Mesendoderm (in vitro differentiated cells): Measurements from ENCODE around the gene CRPPA.

Experiments
- DNase-seq: peaks from one replicate; pipeline ENCODE4 v3.0.0; 2013
- H2AK5ac ChIP-seq: 2 replicates; pipeline ENCODE4 v1.6.1; 2013; ENCODE audit warnings: low read length, inconsistent platforms
- H2BK120ac ChIP-seq: 2 replicates; pipeline ENCODE4 v1.6.1; 2013; ENCODE audit warnings: low read depth, mild to moderate bottlenecking, low read length, moderate library complexity, mixed read lengths
- H2BK15ac ChIP-seq: replicated peaks from 2 replicates; pipeline ENCODE4 v1.6.1; 2013; ENCODE audit warnings: low read depth, mild to moderate bottlenecking, moderate library complexity
- H2BK5ac ChIP-seq: 2 replicates; pipeline ENCODE4 v1.6.1; 2013; ENCODE audit warnings: low read length, inconsistent platforms
- H3K18ac ChIP-seq: 2 replicates; pipeline ENCODE4 v1.6.1; 2013; ENCODE audit warnings: mild to moderate bottlenecking, low read length, mixed read lengths
- H3K23ac ChIP-seq: one replicate; pipeline ENCODE4 v1.6.1; 2013; ENCODE audit warnings: low read length
- H3K27ac ChIP-seq: 2 replicates; pipeline ENCODE4 v1.5.1; 2013; ENCODE audit warnings: low read depth, mild to moderate bottlenecking, inconsistent platforms, low read length, moderate library complexity
- H3K27me3 ChIP-seq: 2 replicates; pipeline ENCODE4 v1.6.1; 2013; ENCODE audit warnings: low read length, control low read depth, mild to moderate bottlenecking, inconsistent platforms; ENCODE audit not compliant: insufficient read depth, poor library complexity
- H3K36me3 ChIP-seq: 2 replicates; pipeline ENCODE4 v1.6.1; 2013; ENCODE audit warnings: low read length, inconsistent platforms; ENCODE audit not compliant: control insufficient read depth, insufficient read depth
- H3K4ac ChIP-seq: one replicate; pipeline ENCODE4 v1.6.1; 2013; ENCODE audit warnings: low read depth, mild to moderate bottlenecking, low read length, moderate library complexity
- H3K4me1 ChIP-seq: 2 replicates; pipeline ENCODE4 v1.6.1; 2013; ENCODE audit warnings: low read depth, low read length, inconsistent platforms; ENCODE audit not compliant: control insufficient read depth
- H3K4me2 ChIP-seq: 2 replicates; pipeline ENCODE4 v1.6.1; 2013; ENCODE audit warnings: low read length
- H3K4me3 ChIP-seq: 2 replicates; pipeline ENCODE4 v1.5.1; 2013; ENCODE audit warnings: mild to moderate bottlenecking, low read length
- H3K56ac ChIP-seq: one replicate; pipeline ENCODE4 v1.6.1; 2013; ENCODE audit warnings: low read length
- H3K79me1 ChIP-seq: 2 replicates; pipeline ENCODE4 v1.6.1; 2013; ENCODE audit warnings: low read length, inconsistent platforms
- H3K79me2 ChIP-seq: 2 replicates; pipeline ENCODE4 v1.6.1; 2013; ENCODE audit warnings: mild to moderate bottlenecking, low read length; ENCODE audit not compliant: control insufficient read depth, insufficient read depth
- H3K9ac ChIP-seq: 2 replicates; pipeline ENCODE4 v1.6.1; 2013; ENCODE audit warnings: low read length, inconsistent platforms
- H4K5ac ChIP-seq: one replicate; pipeline ENCODE4 v1.6.1; 2013; ENCODE audit warnings: low read length
- H4K8ac ChIP-seq: one replicate; pipeline ENCODE4 v1.6.1; 2013; ENCODE audit warnings: low read depth, mild to moderate bottlenecking, control low read depth, low read length, moderate library complexity
- WGBS: extraction: QIAGEN DNeasy Blood & Tissue Kit; methylation state at CpG from one replicate; pipeline ENCODE4 v1.1.7; 2013; ENCODE audit warnings: low lambda C conversion rate, missing lambda C conversion rate; ENCODE audit not compliant: insufficient coverage; ENCODE audit errors: extremely low coverage; 5-methylcytosine and 5-hydroxymethylcytosine counted together

Gene CRPPA

GRCh38 chr7:16416289-16417282 lies 4.8 kb downstream of the CRPPA start:
- Histone ChIP-seq H3K4me1 (peaks cover under 1% of the 10 kb centered on the region), H2BK15ac (no peak overlapping the region), H3K4ac (no peak overlapping the region), H3K4me3 (no peak overlapping the region), H3K27me3 (no peaks in the 10 kb centered on the region), H4K5ac (no peak overlapping the region), H3K79me1 (no peaks in the 10 kb centered on the region), H2BK5ac (no peak overlapping the region), H2BK120ac (no peak overlapping the region), H3K18ac (no peak overlapping the region), H3K27ac (no peak overlapping the region), H4K8ac (no peak overlapping the region), H2AK5ac (no peak overlapping the region), H3K36me3 (no peaks in the 10 kb centered on the region), H3K56ac (no peak overlapping the region), H3K9ac (no peak overlapping the region), H3K79me2 (no peaks in the 10 kb centered on the region), H3K23ac (no peak overlapping the region), H3K4me2 (no peak overlapping the region)
- DNase-seq: no peak
- WGBS: no CpG with 5 or more reads among the region's 7 CpGs

DNA sequence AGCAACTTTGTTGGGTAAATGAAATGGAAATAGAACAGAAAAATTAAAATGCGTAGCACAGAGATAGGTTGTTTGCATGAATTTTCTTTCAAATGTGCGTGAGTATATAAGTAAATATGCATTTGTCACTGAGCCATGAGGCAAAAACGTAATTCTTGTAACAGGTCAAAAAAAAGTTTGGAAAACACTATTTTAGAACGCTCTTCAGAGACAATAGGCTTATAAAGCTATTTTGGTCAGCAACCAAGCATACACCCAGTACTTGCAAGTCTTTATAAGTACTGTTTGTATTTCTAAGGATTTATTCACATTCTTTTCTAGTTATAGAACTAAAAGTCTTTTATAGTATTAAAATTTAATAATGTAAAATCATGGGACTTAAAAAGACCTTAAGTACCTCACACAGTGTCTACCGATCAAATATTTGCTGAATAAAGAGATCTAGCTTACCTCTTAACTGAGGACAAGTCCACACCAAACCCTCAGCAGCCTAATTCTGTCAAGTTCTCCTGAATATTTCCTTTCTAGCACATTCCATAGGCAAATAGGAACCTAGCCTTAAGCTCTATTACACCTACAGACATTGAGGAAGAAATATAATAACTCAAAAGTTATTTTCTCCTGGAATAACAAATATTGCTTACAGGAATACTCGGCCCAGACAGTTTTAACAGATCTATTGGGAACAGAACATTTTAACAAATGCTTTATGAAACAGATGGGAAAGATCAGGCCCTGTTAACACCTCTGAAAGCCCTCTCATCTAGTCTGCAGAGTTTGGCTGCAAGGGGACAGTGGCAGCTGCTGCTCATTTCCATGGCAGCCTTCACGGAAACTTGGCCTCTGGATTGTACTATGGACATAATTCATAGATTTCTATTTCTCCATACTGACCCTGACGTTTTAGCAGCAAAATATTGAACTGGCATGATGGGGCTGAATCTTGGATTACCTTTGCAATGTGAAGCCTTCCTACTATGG lies 8.8 kb downstream of the CRPPA start:
- no CpG with 5 or more reads among the region's 8 CpGs for WGBS
- DNase-seq: no peak
- H3K4me1 ChIP-seq: no peaks in the 10 kb centered on the region
- H2BK120ac ChIP-seq: no peak overlapping the region
- peak overlapping the region; percentile 57 for H2BK15ac ChIP-seq
- H3K9ac ChIP-seq: no peak overlapping the region
- no peak overlapping the region for H3K27ac ChIP-seq
- no peak overlapping the region for H4K8ac ChIP-seq
- no peak overlapping the region for H3K23ac ChIP-seq
- no peak overlapping the region for H3K4me2 ChIP-seq
- H3K4me3 ChIP-seq: no peak overlapping the region
- H3K79me1 ChIP-seq: no peaks in the 10 kb centered on the region
- H2AK5ac ChIP-seq: no peak overlapping the region
- H3K18ac ChIP-seq: no peak overlapping the region
- no peaks in the 10 kb centered on the region for H3K79me2 ChIP-seq
- H3K36me3 ChIP-seq: no peaks in the 10 kb centered on the region
- no peaks in the 10 kb centered on the region for H3K27me3 ChIP-seq
- no peak overlapping the region for H3K56ac ChIP-seq
- H2BK5ac ChIP-seq: no peak overlapping the region
- no peak overlapping the region for H3K4ac ChIP-seq
- H4K5ac ChIP-seq: no peak overlapping the region

DNA sequence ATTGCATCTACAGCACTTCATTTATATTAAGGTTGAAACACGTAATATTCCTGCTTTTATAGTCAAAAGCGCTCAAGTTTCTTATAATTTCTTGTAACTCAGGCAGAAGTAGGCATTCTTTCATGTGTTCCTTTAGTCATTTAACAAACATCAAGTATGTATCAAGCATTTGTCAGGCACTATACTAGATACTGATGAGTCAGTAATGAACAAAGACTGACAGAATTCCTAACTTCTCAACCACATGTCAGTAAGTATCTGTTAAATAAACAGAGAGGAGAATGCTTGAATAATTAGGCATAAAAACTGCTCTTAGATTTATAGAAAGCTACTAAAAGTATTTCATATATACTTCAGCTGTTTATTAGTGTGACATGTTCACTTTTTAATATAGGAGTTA lies 9.9 kb downstream of the CRPPA start:
- Histone ChIP-seq H3K56ac (no peak overlapping the region), H3K36me3 (no peaks in the 10 kb centered on the region), H3K9ac (no peak overlapping the region), H4K5ac (no peak overlapping the region), H3K4me3 (no peak overlapping the region), H3K4me2 (no peak overlapping the region), H3K18ac (no peak overlapping the region), H2BK15ac (no peak overlapping the region), H3K4ac (no peak overlapping the region), H3K79me1 (no peaks in the 10 kb centered on the region), H2BK120ac (no peak overlapping the region), H2BK5ac (no peak overlapping the region), H3K4me1 (no peaks in the 10 kb centered on the region), H2AK5ac (no peak overlapping the region), H4K8ac (no peak overlapping the region), H3K23ac (no peak overlapping the region), H3K27ac (no peak overlapping the region), H3K79me2 (no peaks in the 10 kb centered on the region), H3K27me3 (no peaks in the 10 kb centered on the region)
- WGBS: no CpG with 5 or more reads among the region's 2 CpGs
- DNase-seq: no peak

GRCh38 chr7:16409777-16410176 lies 11.6 kb downstream of the CRPPA start:
- H3K27me3 ChIP-seq: no peaks in the 10 kb centered on the region
- no peak overlapping the region for H3K23ac ChIP-seq
- H3K79me1 ChIP-seq: no peaks in the 10 kb centered on the region
- no peak overlapping the region for H2BK120ac ChIP-seq
- no peak for DNase-seq
- no peaks in the 10 kb centered on the region for H3K36me3 ChIP-seq
- no peaks in the 10 kb centered on the region for H3K4me1 ChIP-seq
- H2AK5ac ChIP-seq: no peak overlapping the region
- no peak overlapping the region for H2BK15ac ChIP-seq
- H3K9ac ChIP-seq: no peak overlapping the region
- H3K56ac ChIP-seq: no peak overlapping the region
- H3K4ac ChIP-seq: no peak overlapping the region
- H3K79me2 ChIP-seq: no peaks in the 10 kb centered on the region
- no peak overlapping the region for H3K4me2 ChIP-seq
- no peak overlapping the region for H3K18ac ChIP-seq
- H3K4me3 ChIP-seq: no peak overlapping the region
- no peak overlapping the region for H3K27ac ChIP-seq
- no peak overlapping the region for H4K8ac ChIP-seq
- no peak overlapping the region for H2BK5ac ChIP-seq
- H4K5ac ChIP-seq: no peak overlapping the region

DNA sequence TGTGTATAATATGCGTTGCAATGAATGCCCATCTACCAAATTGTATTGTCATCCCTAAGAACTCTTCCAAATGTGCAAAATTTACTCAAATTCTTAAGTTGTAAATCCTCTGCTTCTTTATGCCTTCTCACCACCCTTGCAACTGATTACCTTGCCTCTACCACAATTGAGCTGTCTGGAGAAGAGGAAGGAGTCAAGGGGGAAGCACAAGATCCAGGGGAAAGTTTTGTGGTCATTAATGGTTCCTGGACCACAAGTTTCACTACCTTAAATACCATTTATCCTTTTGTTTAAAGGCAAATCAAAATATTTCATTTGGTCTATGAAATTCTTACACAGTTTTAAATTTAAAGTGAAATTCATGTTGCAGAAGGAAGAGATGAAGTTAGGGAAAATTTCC lies 16.7 kb downstream of the CRPPA start:
- Histone ChIP-seq H2BK5ac (no peak overlapping the region), H3K23ac (no peak overlapping the region), H3K9ac (no peak overlapping the region), H4K5ac (no peak overlapping the region), H4K8ac (no peak overlapping the region), H3K4me1 (no peaks in the 10 kb centered on the region), H3K27me3 (no peaks in the 10 kb centered on the region), H3K18ac (no peak overlapping the region), H3K27ac (no peak overlapping the region), H3K79me1 (no peaks in the 10 kb centered on the region), H3K4me2 (no peak overlapping the region), H3K56ac (no peak overlapping the region), H2AK5ac (no peak overlapping the region), H2BK15ac (no peak overlapping the region), H3K79me2 (no peaks in the 10 kb centered on the region), H2BK120ac (no peak overlapping the region), H3K36me3 (peaks cover 3% of the 10 kb centered on the region), H3K4ac (no peak overlapping the region), H3K4me3 (no peak overlapping the region)
- no peak for DNase-seq
- WGBS: no CpG with 5 or more reads among the region's 1 CpG
